Skeletal muscle tissue (tissue), 4 donors: ENCODE measurements around the gene CDC42BPA. TPM values are rescaled to one million over a fixed set of nuclear protein-coding genes. Genes with fewer than 3 reads are reported as not detected.
"Not testable (repeated sequence)": the region's sequence is repeated elsewhere in the genome, so short reads cannot be mapped to it uniquely, and the experiment has no call there.

Experiments used
- H3K27ac ChIP-seq: one replicate; pipeline ENCODE4 v1.7.0; 2013; ENCODE audit warnings: mild to moderate bottlenecking, low read depth, low read length, inconsistent platforms
- H3K27me3 ChIP-seq, 3 donors: one replicate each; pipeline ENCODE4 v1.7.0; 2013; ENCODE audit warnings: low read length in 3 of 3; ENCODE audit not compliant: control insufficient read depth in 3 of 3, insufficient read depth in 3 of 3
- H3K36me3 ChIP-seq, 3 donors: one replicate each; pipeline ENCODE4 v1.7.0; 2013; ENCODE audit warnings: low read length in 3 of 3; ENCODE audit not compliant: control insufficient read depth in 3 of 3, insufficient read depth in 3 of 3
- H3K4me1 ChIP-seq, 3 donors: one replicate each; pipeline ENCODE4 v1.7.0; 2013; ENCODE audit warnings: low read length in 3 of 3, mild to moderate bottlenecking in 3 of 3; ENCODE audit not compliant: control insufficient read depth in 3 of 3, insufficient read depth in 3 of 3
- H3K4me3 ChIP-seq, 3 donors: one replicate each; pipeline ENCODE4 v1.7.0; 2013; ENCODE audit warnings: low read length in 3 of 3
- H3K9ac ChIP-seq, 3 donors: one replicate each; pipeline ENCODE4 v1.7.0; 2013; ENCODE audit warnings: low read length in 3 of 3, mild to moderate bottlenecking in 3 of 3, moderate library complexity in 2 of 3, low read depth in 1 of 3
- H3K9me3 ChIP-seq, 3 donors: one replicate each; pipeline ENCODE4 v1.7.0; 2013; ENCODE audit warnings: low read length in 3 of 3; ENCODE audit not compliant: control insufficient read depth in 3 of 3
- total RNA-seq: library from RNA; depleted of rRNA; stranded (reverse); fragments of >200 nt; gene quantifications from one replicate; pipeline ENCODE4 v1.2.3, GENCODE V29; 2014
- donor health status: Osteomylitis.

CDC42BPA gene
- total RNA-seq, 1 donor from 2014 or later = 44.4 TPM

DNA sequence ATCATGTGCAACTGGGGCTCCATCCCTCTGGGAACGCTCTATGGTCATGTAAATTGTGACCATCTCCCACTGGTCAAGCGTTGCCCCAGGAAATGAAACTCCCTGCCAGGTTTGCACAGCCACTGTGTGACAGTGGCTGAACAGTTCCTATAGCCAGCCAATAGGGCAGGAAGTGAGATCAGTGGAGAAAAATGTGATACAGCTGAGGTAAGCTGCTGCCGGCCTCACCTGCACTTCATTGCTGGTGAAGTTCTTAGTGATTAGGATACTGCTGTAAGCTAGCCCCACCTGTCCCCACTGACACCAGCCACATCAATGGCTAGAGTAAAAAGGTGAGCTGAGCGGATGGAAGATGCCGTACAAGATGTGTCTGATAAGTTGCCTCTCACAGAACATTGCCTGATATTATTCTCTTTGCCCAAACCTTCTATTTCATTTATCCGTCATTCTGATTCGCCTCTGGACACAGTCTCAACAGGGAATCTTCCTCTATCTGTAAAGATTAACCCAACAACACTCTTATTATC lies 38.4 kb upstream of the CDC42BPA start:
- Histone ChIP-seq H3K4me3 (no peak overlapping the region), H3K4me1 (peaks cover 9 to 25% (median 23%) of the 10 kb centered on the region in 3 donors), H3K27ac (peak overlapping the region; percentile 56), H3K9me3 (no peaks in the 10 kb centered on the region), H3K36me3 (no peaks in the 10 kb centered on the region), H3K9ac (no peak overlapping the region), H3K27me3 (no peaks in the 10 kb centered on the region)

- Histone ChIP-seq H3K4me1 (peaks cover 9 to 29% (median 27%) of the 10 kb centered on the region in 3 donors), H3K4me3 (no peak overlapping the region), H3K36me3 (no peaks in the 10 kb centered on the region), H3K9ac (no peak overlapping the region), H3K27me3 (no peaks in the 10 kb centered on the region), H3K27ac (no peak overlapping the region), H3K9me3 (no peaks in the 10 kb centered on the region)
Measured at GRCh38 chr1:227355542-227356245, 37.4 kb upstream of the CDC42BPA start.

DNA sequence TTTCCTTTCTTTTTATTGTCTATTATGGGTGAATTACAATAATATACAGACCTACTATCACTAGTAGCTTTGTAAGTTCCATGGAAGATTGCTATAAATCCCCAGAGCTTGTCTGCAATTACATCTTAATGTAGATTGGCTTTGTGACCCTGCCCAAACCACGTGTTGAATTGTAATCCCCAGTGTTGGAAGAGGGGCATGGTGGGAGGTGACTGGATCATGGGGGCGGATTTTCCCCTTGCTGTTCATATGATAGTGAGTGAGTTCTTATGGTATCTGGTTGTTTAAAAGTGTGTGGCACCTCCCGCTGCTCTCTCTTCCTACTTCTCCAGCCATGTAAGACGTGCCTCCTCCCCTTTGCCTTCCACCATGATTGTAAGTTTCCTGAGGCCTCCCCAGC lies 34.9 kb upstream of the CDC42BPA start:
- no peak overlapping the region for H3K27ac ChIP-seq
- no peaks in the 10 kb centered on the region for H3K36me3 ChIP-seq
- H3K27me3 ChIP-seq = no peaks in the 10 kb centered on the region
- no peaks in the 10 kb centered on the region for H3K9me3 ChIP-seq
- peaks cover 9 to 30% (median 27%) of the 10 kb centered on the region in 3 donors for H3K4me1 ChIP-seq
- H3K4me3 ChIP-seq = no peak overlapping the region
- H3K9ac ChIP-seq = no peak overlapping the region

DNA sequence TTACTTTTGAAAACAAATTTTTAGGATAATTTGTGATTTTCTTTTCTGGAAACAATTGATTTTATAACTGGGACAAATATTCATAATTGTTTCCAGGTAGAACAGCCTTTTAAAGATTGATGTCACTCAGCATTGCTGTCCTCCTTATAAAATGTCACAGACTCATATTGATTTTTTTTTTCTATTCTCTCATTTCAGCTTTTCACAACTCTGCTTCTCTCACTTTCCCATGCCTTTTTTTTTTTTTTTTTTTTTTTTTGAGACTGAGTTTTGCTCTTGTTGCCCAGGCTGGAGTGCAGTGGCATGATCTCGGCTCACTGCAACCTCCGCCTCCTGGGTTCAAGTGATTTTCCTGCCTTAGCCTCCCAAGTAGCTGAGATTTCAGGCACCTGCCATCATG lies 33.9 kb upstream of the CDC42BPA start:
- H3K9ac ChIP-seq, H3K27ac ChIP-seq, H3K4me3 ChIP-seq, H3K9me3 ChIP-seq, H3K36me3 ChIP-seq, H3K27me3 ChIP-seq: not testable (repeated sequence)
- H3K4me1 ChIP-seq = peaks cover 5 to 21% (median 19%) of the 10 kb centered on the region in 3 donors

GRCh38 chr1:227351443-227351842 lies 33.2 kb upstream of the CDC42BPA start:
- Histone ChIP-seq H3K27me3 (no peaks in the 10 kb centered on the region), H3K4me3 (no peak overlapping the region), H3K9me3 (no peaks in the 10 kb centered on the region), H3K9ac (no peak overlapping the region), H3K27ac (peak overlapping the region; percentile 28), H3K4me1 (peaks cover 0 to 13% (median 12%) of the 10 kb centered on the region in 3 donors), H3K36me3 (no peaks in the 10 kb centered on the region)

GRCh38 chr1:227349967-227350366 lies 31.7 kb upstream of the CDC42BPA start:
- H3K27ac ChIP-seq = no peak overlapping the region
- peaks cover 0 to 12% (median 12%) of the 10 kb centered on the region in 3 donors for H3K4me1 ChIP-seq
- no peaks in the 10 kb centered on the region for H3K36me3 ChIP-seq
- no peaks in the 10 kb centered on the region for H3K27me3 ChIP-seq
- H3K4me3 ChIP-seq = no peak overlapping the region
- H3K9ac ChIP-seq = no peak overlapping the region
- no peaks in the 10 kb centered on the region for H3K9me3 ChIP-seq

GRCh38 chr1:227343727-227344551 lies 25.6 kb upstream of the CDC42BPA start:
- H3K4me1 ChIP-seq = no peaks in the 10 kb centered on the region
- H3K27ac ChIP-seq = no peak overlapping the region
- H3K9ac ChIP-seq = no peak overlapping the region
- H3K27me3 ChIP-seq = no peaks in the 10 kb centered on the region
- no peaks in the 10 kb centered on the region for H3K9me3 ChIP-seq
- H3K36me3 ChIP-seq = no peaks in the 10 kb centered on the region
- no peak overlapping the region for H3K4me3 ChIP-seq

GRCh38 chr1:227343206-227343605 lies 24.9 kb upstream of the CDC42BPA start:
- Histone ChIP-seq H3K4me1 (no peaks in the 10 kb centered on the region), H3K27me3 (no peaks in the 10 kb centered on the region), H3K4me3 (no peak overlapping the region), H3K9ac (no peak overlapping the region), H3K36me3 (no peaks in the 10 kb centered on the region), H3K9me3 (no peaks in the 10 kb centered on the region), H3K27ac (no peak overlapping the region)

- no peaks in the 10 kb centered on the region for H3K9me3 ChIP-seq
- H3K36me3 ChIP-seq = no peaks in the 10 kb centered on the region
- no peaks in the 10 kb centered on the region for H3K4me1 ChIP-seq
- no peak overlapping the region for H3K4me3 ChIP-seq
- H3K27ac ChIP-seq = no peak overlapping the region
- H3K27me3 ChIP-seq = no peaks in the 10 kb centered on the region
- H3K9ac ChIP-seq = no peak overlapping the region
Measured at GRCh38 chr1:227342075-227342829, 24.0 kb upstream of the CDC42BPA start.
